GM06990 (cell line): Measurements from ENCODE around the gene MRPL46.
"Not testable (repeated sequence)": the region's sequence is repeated elsewhere in the genome, so short reads cannot be mapped to it uniquely, and the experiment has no call there.

ENCODE experiments used
- DNase-seq: peaks from one replicate; pipeline ENCODE4 v3.0.0-alpha.2; 2011; ENCODE audit not compliant: insufficient read length; ENCODE audit errors: extremely low read depth
- H3K27me3 ChIP-seq: replicated peaks from 2 replicates; pipeline ENCODE4 v1.6.0; 2011; ENCODE audit warnings: low read length; ENCODE audit not compliant: control insufficient read depth, insufficient read depth
- H3K36me3 ChIP-seq: 2 replicates; pipeline ENCODE4 v1.5.1; 2011; ENCODE audit warnings: low read length; ENCODE audit not compliant: control insufficient read depth, insufficient read depth
- H3K4me3 ChIP-seq: replicated peaks from 2 replicates; pipeline ENCODE4 v1.5.1; 2011; ENCODE audit warnings: low read depth, mild to moderate bottlenecking, control low read depth, low read length
- CTCF ChIP-seq: IDR thresholded peaks from 2 replicates; pipeline ENCODE4 v1.5.1; 2011; ENCODE audit warnings: low read length, control low read depth, mild to moderate bottlenecking, inconsistent platforms; ENCODE audit not compliant: insufficient read depth, poor library complexity, severe bottlenecking

MRPL46 gene

GRCh38 chr15:88479169-88479568, 12.0 kb upstream of the MRPL46 start:
- H3K27me3 ChIP-seq, result no peaks in the 10 kb centered on the region
- no peak overlapping the region for H3K4me3 ChIP-seq
- no peak for DNase-seq
- TF ChIP-seq CTCF, result no peak
- H3K36me3 ChIP-seq, result peaks cover 17% of the 10 kb centered on the region

GRCh38 chr15:88477904-88478303, 10.7 kb upstream of the MRPL46 start:
- H3K36me3 ChIP-seq, result peaks cover 17% of the 10 kb centered on the region
- no peak overlapping the region for H3K4me3 ChIP-seq
- TF ChIP-seq CTCF, result no peak
- no peaks in the 10 kb centered on the region for H3K27me3 ChIP-seq
- DNase-seq, result no peak

GRCh38 chr15:88477126-88477525, 9.9 kb upstream of the MRPL46 start:
- no peak for TF ChIP-seq CTCF
- no peak for DNase-seq
- Histone ChIP-seq H3K4me3 (no peak overlapping the region), H3K27me3 (no peaks in the 10 kb centered on the region), H3K36me3 (peaks cover 17% of the 10 kb centered on the region)

GRCh38 chr15:88476635-88477060, 9.5 kb upstream of the MRPL46 start:
- peaks cover 17% of the 10 kb centered on the region for H3K36me3 ChIP-seq
- no peak for DNase-seq

GRCh38 chr15:88473661-88474293, 6.6 kb upstream of the MRPL46 start:
- peaks cover 14% of the 10 kb centered on the region for H3K36me3 ChIP-seq
- not testable (repeated sequence) for DNase-seq, H3K4me3 ChIP-seq, H3K27me3 ChIP-seq

More at GRCh38 chr15:88476635-88477060, 9.5 kb upstream of the MRPL46 start:
- no peak overlapping the region for H3K4me3 ChIP-seq
- no peaks in the 10 kb centered on the region for H3K27me3 ChIP-seq
- TF ChIP-seq CTCF, result peak; percentile 64

GRCh38 chr15:88472225-88472624, 5.0 kb upstream of the MRPL46 start:
- Histone ChIP-seq H3K27me3 (no peaks in the 10 kb centered on the region), H3K36me3 (peaks cover 8% of the 10 kb centered on the region), H3K4me3 (no peak overlapping the region)
- no peak for TF ChIP-seq CTCF
- no peak for DNase-seq
